GM18526 (cell line): ENCODE data around the gene SH3RF1.

Experiments used
- POLR2A ChIP-seq: IDR thresholded peaks from 3 replicates; pipeline ENCODE4 v1.6.1; 2011; ENCODE audit not compliant: insufficient read length; ENCODE audit errors: extremely low read depth

Gene SH3RF1

DNA sequence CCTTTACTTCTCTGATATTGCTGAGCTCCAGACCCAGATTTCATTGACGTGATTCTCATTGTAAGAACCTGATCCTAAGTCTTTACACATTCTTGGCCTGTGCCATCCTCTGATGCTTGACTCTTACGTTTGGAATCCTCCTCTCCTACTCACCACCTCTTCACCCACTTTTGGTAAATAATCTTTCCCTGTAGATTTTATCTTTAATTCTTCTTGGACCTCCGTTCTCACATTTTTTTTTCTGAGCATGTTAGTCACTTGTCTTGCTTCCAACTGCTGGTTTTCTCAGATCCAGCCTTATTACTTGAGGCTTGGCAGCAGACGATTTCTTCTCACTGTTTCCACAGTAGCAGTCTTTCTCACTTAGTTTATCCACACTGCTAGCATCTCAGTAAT lies 12.4 kb upstream of the SH3RF1 start:
- no peak for TF ChIP-seq POLR2A

DNA sequence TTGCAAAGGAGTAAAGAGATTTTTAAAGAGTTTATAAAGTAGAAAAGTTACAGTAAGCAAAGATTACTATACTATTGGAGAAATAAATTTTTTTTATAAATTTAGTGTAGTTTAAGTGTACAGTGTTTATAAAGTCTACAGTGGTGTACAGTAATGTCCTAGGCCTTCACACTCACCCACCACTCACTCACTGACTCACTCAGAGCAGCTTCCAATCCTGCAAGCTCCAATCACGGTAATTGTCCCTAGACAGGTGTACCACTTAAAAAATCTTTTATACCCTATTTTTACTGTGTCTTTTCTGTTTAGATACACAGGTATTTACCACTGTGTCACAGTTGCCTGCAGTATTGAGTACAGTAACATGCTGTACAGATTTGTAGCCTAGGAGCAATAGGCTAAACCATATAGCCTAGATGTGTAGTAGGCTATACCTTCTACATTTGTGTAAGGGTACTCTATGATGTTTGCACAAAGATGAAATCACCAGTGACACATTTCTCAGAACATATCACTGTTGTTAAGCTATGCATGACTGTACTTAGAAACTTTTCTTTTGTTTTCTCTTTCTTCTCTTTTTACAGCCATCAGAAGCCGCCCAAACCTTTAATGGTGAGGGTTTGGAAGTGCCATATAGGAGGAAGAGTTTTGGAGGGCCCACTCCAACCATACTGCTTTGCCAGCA lies 11.8 kb upstream of the SH3RF1 start:
- no peak for TF ChIP-seq POLR2A

DNA sequence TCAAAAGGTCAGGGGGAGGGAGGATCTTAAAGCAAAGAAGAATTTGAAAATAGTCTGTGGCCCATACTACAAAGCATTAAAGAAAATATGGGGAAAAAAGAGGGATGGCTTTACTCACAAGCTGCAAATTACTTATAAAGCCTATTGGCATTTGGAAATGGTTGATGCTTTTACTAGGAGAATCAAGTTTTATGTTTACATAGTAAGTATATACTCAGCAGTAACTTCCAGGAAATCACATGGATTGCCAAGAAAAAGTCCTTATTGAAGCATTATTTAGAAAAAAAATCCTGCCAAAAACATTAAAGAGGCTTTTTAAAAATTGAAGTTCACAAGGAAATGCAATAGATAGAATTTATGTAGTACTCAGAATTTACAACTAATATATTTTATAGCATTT lies 8.4 kb upstream of the SH3RF1 start:
- no peak for TF ChIP-seq POLR2A

DNA sequence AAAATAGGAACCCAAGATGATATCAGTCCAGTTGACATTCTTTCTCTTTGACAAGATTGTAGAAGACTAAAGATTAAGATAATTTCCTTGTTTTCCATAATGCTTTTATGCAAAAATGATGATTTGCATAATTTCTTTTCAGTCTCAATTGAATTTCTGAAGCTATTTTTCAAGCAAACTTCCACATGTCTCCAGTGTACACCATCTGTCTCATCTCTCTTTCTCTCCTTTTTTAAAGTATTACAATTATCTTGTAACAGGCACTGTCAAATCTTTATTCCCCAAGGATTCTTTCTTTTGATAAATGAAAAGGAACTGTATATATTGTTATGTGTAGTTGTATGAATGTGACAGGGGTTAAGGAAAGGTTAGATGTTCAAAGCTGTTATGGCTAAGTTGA lies 7.9 kb upstream of the SH3RF1 start:
- no peak for TF ChIP-seq POLR2A

DNA sequence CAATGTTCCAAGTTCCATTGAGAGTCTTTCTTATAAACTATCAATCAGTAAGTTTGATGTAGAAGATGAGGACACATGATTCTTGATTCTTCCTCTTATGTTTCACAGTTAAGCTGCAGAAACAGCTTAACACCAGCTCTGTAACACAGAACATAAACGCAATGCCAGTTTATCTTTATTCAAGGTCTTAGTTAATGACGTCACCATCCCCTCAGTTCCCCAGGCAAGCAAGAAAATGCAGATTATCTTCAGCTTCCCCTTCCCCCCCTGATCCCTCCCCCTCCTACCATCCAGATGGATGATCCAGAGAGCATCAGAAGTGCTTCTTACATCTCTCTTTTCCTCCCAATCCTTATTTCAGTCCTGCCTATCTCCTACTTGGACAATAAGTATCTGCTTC lies 4.4 kb upstream of the SH3RF1 start:
- TF ChIP-seq POLR2A = no peak

DNA sequence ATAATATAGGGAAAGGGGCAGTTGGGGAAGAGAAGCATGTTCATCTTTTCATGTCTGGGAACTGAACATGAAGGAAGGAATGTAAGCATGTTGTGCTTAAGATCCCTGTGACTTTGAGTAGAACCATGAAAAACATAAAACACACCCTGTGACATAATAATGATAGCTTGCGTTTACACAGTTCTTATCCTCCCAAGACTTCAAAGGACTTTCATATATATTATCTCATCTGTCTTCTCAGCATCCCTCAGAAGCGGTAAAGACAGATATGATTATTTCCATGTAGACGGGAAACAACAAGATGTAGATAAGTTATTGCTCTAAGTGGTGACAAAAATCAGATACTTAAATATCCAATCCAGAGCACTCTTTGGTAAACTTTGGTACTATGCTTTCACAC lies 3.3 kb upstream of the SH3RF1 start:
- TF ChIP-seq POLR2A = no peak

DNA sequence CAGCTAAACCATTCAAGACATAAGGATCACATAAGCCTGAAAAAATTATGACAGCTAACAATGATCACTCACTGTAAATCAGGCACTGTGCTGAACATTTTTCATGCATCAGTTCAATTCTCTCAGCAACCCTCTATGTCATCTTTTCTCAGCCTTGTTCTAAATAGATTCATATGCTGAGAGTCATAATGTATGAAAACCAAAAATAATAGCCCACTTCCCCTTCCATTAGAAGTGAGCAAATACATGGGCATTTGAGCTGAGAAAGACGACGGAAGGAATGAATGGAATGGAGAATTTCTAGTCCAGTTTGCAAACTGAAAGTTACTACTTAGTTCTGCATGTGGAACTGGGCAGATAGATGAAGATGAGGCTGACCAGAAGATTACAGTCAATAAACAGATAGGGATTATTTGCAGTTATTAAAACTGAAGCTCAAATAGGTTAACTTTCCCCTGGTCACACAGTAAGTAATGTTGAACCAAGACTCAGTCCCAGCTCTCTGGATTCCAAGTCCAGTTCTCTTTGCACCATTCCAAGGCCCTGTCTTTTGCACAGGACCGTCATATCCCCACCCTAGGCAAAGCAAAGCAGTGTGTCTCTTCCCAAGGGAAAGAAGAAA lies 1.6 kb upstream of the SH3RF1 start:
- no peak for TF ChIP-seq POLR2A

DNA sequence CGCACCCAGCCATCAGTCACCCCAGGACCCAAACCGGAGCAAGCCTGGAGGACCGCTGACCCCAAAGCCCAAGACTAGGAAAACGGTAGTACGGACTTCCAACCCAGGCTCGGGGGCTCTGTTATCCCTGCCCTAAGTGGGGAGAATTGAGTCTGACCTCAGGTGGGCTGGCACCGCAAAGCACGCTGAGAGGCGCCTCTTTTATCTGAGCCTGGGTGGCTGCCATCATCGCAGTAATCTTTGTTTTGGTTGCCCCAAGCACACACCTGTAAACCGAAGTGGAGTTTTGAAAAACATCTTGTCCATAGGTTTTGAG lies 894 bp upstream of the SH3RF1 start:
- TF ChIP-seq POLR2A = no peak

DNA sequence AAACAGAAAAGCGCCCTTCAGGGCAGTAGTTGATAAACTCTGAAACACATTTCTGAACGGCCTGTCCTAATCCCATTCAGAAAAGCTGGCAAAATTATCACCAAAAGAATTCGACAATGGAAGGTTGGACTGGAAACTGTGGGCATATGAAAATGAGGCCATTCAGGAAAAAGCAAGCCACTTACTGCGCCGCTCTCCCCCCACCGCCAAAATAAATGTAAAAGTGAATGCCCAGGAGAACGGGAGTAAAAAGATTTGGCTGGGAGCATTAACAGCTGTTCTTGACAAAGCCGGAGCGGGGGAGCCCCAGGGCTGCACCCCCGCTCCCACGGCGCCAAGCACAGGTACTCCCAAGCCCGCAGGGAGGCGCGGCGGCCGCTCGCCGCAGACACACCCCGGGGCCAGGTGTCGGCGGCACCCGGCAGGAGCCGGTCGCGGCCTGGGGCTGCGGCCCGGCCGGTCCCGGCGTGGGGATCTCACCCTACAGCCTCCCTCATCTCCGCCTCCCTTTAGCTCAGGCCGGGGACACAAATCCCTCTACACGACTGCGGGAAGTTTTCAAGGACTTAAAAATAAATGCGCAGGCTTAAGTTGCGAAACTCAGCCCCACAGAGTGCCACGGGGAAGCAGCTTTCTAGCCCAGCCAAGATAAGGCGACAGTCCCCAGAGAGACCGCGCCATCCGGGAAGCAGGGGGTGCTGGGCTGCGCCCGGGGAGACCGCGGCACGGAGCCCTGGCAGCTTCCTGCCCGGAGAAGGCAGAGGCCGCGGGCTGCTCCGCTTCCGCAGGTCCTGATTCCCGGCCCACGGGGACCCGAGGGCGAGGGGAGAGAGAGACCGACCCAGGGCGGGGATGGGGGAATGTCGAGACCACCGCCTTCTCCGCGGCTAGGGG lies 593 bp downstream of the SH3RF1 start:
- no peak for TF ChIP-seq POLR2A

DNA sequence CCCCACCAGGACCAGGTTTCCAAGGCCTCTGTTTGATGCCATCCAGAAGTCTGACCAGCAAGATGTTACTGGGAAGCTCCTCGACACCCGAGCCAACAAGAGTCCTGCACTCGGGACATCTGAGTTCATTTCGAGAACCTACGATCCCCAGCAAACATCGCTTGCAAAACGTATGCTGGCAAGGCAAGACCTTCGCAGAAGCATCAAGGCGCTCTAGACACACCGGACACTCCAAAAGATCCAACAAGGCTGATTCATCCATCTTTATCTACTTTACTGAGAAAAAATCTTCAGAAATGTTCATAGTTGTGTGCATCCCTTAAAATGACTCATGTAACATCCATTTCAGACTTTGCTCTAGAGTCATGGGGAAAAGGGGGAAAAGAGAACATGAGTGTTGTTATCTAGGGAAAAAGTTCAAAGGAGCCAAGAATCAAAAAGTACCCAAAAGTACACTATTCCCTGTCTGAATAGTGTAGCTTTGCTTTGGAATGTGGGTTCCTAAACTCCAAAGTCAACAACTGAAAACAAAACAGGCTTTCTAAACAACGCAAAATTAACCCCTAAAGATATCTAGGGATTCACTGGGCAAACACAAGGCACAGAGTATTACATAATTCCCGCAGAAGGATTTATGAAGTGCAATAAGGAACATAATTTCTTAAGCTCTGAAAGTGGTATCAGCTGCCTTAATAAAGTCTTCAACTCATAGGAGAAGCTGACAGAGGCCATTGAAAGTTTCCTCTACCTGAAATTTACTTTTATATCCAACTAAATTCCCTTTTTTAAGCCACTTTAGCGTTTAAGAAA lies 1.6 kb downstream of the SH3RF1 start:
- TF ChIP-seq POLR2A = no peak

DNA sequence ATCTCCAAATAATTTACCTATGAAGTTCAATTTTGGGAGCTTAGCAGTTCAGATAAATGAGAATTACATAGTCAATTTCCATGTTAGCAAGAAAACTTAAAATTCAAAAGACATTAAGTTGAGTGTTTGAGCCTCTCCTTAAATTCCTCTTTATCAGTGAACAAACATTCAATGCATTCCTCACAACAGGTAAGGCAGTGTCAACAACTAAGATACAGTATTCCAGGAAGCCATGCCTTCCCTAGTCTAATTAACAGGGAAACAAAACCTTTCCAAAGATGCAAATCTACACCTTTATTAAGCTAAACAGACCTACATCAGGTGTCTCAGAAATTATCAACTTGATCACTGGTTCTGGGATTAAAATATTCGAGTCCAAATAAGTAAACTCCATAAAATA lies 3.7 kb downstream of the SH3RF1 start:
- TF ChIP-seq POLR2A = no peak

DNA sequence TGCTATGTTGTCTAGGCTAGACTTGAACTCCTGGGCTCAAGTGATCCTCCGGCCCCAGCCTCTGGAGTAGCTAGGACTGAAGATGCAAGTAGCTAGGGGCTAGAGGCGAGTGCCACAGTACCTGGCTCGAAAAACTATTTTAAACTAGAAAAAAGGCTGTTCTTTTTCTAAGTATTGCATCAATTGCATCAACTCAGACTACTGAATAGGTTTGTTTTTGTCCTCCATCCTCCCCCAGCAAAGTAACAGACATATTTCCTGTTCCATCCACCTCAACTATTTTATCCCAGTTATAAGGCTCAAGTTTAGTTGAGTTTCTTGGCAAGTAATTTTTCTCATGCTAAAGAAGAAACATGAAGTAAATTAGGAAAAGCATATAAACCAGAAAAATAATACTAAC lies 4.1 kb downstream of the SH3RF1 start:
- TF ChIP-seq POLR2A = no peak

DNA sequence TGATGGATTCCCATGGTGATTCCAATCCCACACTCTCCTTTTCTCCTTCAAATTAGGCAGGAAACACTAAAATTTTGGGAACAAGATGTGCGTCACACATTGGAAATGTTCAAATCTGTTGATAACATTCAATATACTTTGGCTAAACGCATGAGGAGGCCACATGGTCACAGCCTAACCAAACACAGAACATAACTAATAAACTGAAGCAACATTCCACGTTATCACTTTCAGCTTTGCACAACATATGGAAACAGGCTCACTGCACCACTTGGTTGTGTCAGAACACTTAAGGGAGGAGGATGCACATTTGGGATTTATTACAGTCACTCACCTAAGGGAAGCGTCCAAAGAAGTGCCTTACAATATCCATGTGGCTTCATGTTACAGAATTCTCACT lies 4.7 kb downstream of the SH3RF1 start:
- TF ChIP-seq POLR2A = no peak

DNA sequence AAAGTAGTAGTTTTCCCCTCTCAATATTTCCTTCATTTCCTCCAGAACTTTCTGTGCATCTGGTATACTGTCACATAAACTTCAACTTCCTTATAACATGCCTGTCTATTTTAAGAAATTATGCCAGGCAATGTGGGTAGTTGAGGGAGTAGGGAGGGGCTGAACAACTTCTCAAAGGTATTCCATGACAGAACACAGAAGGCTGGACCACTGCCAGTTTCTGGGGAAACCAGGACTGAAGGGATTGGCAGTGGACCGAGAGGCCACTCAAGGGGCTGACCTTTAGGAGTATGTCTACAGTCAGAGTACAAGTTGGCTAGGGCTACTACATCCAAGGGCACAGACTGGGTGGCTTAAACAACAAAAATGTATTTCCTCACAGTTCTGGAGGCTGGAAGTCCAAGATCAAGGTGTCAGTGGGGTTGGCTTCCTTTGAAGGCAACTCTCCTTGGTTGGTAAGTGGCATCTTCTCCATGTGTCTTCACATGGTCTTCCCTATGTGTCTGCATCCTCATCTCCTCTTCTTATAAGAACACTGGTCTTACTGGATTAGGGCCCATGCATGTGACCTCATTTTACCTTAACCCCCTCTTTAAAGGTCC lies 6.9 kb downstream of the SH3RF1 start:
- TF ChIP-seq POLR2A = no peak

DNA sequence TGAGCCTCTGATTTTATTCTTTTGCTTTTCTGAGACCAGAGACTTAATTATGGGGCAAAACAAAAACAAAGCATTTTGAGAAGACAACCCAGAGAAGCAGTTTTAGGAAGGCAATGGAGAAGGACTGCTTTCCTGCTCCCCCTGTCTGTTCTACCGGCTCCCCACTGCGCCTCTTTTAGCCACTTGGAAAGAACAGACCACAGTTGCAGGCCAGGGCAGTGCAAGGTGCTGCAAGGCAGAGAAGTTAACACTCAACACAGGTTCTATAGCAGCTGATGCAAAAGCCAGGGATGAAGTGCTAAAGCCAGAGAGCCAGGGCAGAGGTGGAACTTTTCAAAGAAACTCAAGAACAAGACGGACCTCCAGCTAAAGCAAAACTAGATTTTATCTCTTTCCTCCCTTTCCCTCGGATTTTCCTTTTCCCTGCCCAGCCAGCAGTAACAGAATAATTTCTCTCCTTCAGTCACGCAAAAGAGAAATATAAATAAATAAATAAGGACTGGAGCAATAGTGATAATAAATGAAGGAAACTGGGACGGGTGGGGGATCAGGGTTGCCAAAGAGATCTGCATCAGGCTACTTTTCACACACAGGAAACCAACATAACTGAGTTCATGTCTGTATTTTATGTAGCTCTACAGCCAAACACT lies 10.4 kb downstream of the SH3RF1 start:
- no peak for TF ChIP-seq POLR2A

DNA sequence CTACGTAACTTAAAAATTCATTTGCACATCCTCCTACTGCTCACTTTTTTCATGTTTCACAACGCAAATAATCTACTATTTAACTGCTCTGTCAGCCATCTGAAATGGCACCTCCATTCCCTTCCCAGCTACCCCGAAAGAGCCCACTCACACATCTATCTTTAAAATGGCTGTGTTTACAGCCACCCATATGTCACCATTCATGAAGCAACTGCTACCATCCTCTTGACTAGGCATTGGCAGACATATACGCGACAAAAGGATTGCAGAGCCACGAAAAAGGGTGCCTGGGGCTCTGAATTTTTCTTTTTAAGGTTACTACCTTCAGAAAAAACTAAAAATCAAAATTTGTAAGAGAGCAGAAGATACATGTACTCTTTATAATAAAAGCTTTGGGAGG lies 11.5 kb downstream of the SH3RF1 start:
- TF ChIP-seq POLR2A = no peak
